SU-DHL-6 (cell line): ENCODE measurements around the gene GDPGP1.

Source experiments
- EZH2phosphoT487 ChIP-seq: fragments of 200-600 bp; sonication (generic), shearing (Covaris generic); conservative IDR thresholded peaks from 2 replicates; pipeline ENCODE4 v1.6.1; 2018; ENCODE audit warnings: mild to moderate bottlenecking, antibody characterized with exemption, low read length, moderate library complexity, mixed read lengths
- TF ChIP-seq, protein P1 (sequence below): fragments of 200-600 bp; sonication (generic); IDR thresholded peaks from one replicate; pipeline ENCODE4 v1.5.1; 2017; ENCODE audit warnings: antibody characterized with exemption, mild to moderate bottlenecking, low read length, moderate library complexity; ENCODE audit not compliant: insufficient read depth, poor library complexity, severe bottlenecking

DNA sequence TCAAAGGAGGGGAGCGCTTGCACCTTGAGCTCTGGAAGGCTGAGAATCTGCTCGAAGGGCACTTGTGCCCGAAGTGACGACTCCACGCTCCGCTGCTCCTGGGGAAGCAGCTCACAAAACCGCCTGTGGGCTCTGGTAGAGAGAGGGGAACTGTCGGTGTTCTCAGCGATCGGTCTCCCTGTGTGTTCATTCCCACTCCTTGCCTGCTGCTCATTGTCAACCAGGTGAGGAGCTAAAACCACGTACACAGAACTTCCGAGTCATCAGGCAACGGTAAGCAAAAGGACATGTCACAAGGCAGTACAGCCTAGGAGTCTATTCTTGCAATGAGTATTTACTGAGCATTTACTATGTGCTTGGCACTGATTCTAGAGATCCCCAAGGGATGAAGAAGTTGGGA, 1.8 kb upstream of the GDPGP1 start:
- TF ChIP-seq, protein P1, sequence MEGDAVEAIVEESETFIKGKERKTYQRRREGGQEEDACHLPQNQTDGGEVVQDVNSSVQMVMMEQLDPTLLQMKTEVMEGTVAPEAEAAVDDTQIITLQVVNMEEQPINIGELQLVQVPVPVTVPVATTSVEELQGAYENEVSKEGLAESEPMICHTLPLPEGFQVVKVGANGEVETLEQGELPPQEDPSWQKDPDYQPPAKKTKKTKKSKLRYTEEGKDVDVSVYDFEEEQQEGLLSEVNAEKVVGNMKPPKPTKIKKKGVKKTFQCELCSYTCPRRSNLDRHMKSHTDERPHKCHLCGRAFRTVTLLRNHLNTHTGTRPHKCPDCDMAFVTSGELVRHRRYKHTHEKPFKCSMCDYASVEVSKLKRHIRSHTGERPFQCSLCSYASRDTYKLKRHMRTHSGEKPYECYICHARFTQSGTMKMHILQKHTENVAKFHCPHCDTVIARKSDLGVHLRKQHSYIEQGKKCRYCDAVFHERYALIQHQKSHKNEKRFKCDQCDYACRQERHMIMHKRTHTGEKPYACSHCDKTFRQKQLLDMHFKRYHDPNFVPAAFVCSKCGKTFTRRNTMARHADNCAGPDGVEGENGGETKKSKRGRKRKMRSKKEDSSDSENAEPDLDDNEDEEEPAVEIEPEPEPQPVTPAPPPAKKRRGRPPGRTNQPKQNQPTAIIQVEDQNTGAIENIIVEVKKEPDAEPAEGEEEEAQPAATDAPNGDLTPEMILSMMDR, result no peak
- TF ChIP-seq EZH2phosphoT487, result no peak
